Endothelial cell of umbilical vein (primary cell): Measurements from ENCODE around the gene ANO6. TPM values are rescaled to one million over a fixed set of nuclear protein-coding genes. Genes with fewer than 3 reads are reported as not detected.

Experiments used
- BruUV-seq: library from RNA; stranded (reverse); fragments of 400-500 nt; replicated peaks from 2 replicates; lab custom pipeline; 2021; lab: Mats Ljungman, UMichigan
- CTCF ChIA-PET: fragments of 300-600, 350-600 bp; sonication (Branson Sonifier 250); formaldehyde crosslinking; loops from one replicate; lab custom pipeline; 2021; ENCODE audit warnings: antibody characterized with exemption, inconsistent platforms; lab: Charles Lee
- POLR2A ChIA-PET: fragments of 300-600, 350-600 bp; sonication (Branson Sonifier 250); formaldehyde crosslinking; loops from one replicate; lab custom pipeline; 2021; ENCODE audit warnings: antibody characterized with exemption, inconsistent platforms; lab: Charles Lee
- DNase-seq: peaks from one replicate; pipeline ENCODE4 v3.0.0-alpha.2; 2011; ENCODE audit warnings: low read depth, low spot score
- FAIRE-seq: peaks from 2 replicates; lab custom pipeline; 2011; peaks lifted over from hg19 to GRCh38; lab: Jason Lieb, UNC
- H2AFZ ChIP-seq: 2 replicates; pipeline ENCODE4 v1.6.0; 2012; ENCODE audit warnings: low read depth, low read length, control low read depth, inconsistent platforms
- H3K27ac ChIP-seq: 2 replicates; pipeline ENCODE4 v1.5.1; 2011; ENCODE audit warnings: low read depth, mild to moderate bottlenecking, control low read depth, low read length, moderate library complexity; ENCODE audit not compliant: insufficient read depth
- H3K27me3 ChIP-seq, 2 experiments: 2 replicates each; pipeline versions ENCODE4 v1.6.0 to v1.6.1; 2011; ENCODE audit warnings: low read length in 2 of 2, mixed read lengths in 1 of 2; ENCODE audit not compliant: control insufficient read depth in 2 of 2, insufficient read depth in 2 of 2
- H3K36me3 ChIP-seq, 2 experiments: 2 replicates in 1 of 2; 3 replicates in 1 of 2; pipeline ENCODE4 v1.5.1; 2011; ENCODE audit warnings: low read length in 2 of 2, mild to moderate bottlenecking in 1 of 2, moderate library complexity in 1 of 2; ENCODE audit not compliant: control insufficient read depth in 2 of 2, insufficient read depth in 2 of 2; ENCODE audit errors: extremely low read depth in 1 of 2
- H3K4me1 ChIP-seq: 3 replicates; pipeline ENCODE4 v1.5.1; 2011; ENCODE audit warnings: mild to moderate bottlenecking, low read length; ENCODE audit not compliant: control insufficient read depth, insufficient read depth; ENCODE audit errors: extremely low read depth
- H3K4me2 ChIP-seq: 2 replicates; pipeline ENCODE4 v1.6.1; 2011; ENCODE audit warnings: low read length, control low read depth, mixed read lengths; ENCODE audit not compliant: insufficient read depth
- H3K4me3 ChIP-seq, 3 experiments: fragments of 200-600 bp in 1 of 3; sonication (generic), shearing (Covaris generic) in 1 of 3; replicated peaks in 1 of 3; 2 replicates each; pipeline ENCODE4 v1.5.1; 2011 to 2016; ENCODE audit warnings: control low read depth in 3 of 3, low read length in 3 of 3, mild to moderate bottlenecking in 2 of 3, inconsistent platforms in 1 of 3, low read depth in 1 of 3, moderate library complexity in 1 of 3; ENCODE audit not compliant: insufficient read depth in 1 of 3
- H3K79me2 ChIP-seq: 2 replicates; pipeline ENCODE4 v1.6.0; 2012; ENCODE audit warnings: low read length, inconsistent platforms; ENCODE audit not compliant: control insufficient read depth, insufficient read depth
- H3K9ac ChIP-seq: replicated peaks from 2 replicates; pipeline ENCODE3; 2011; ENCODE audit warnings: low read length, control low read depth; ENCODE audit not compliant: insufficient read depth; ENCODE audit errors: extremely low read depth
- H3K9me1 ChIP-seq: replicated peaks from 3 replicates; pipeline ENCODE4 v1.6.0; 2011; ENCODE audit warnings: mild to moderate bottlenecking, low read length; ENCODE audit not compliant: control insufficient read depth, insufficient read depth; ENCODE audit errors: extremely low read depth
- H3K9me3 ChIP-seq: replicated peaks from 2 replicates; pipeline ENCODE4 v1.5.1; 2012; ENCODE audit warnings: low read length, inconsistent platforms; ENCODE audit not compliant: control insufficient read depth, insufficient read depth
- H4K20me1 ChIP-seq: replicated peaks from 2 replicates; pipeline ENCODE3; 2011; ENCODE audit warnings: mild to moderate bottlenecking, low read length; ENCODE audit not compliant: control insufficient read depth, insufficient read depth; ENCODE audit errors: extremely low read depth
- CTCF ChIP-seq, 2 donors: IDR thresholded peaks; 1 replicate in 1 of 2; 2 replicates in 1 of 2; pipeline ENCODE4 v1.5.1; 2011; ENCODE audit warnings: low read length in 2 of 2, mild to moderate bottlenecking in 2 of 2, moderate library complexity in 2 of 2, control low read depth in 1 of 2, inconsistent platforms in 1 of 2, low read depth in 1 of 2; ENCODE audit not compliant: insufficient read depth in 1 of 2; ENCODE audit errors: extremely low read depth in 1 of 2
- EZH2 ChIP-seq: IDR thresholded peaks from 2 replicates; pipeline ENCODE4 v1.6.1; 2012; ENCODE audit warnings: borderline replicate concordance, low read depth, mild to moderate bottlenecking, moderate library complexity, low read length, inconsistent platforms; ENCODE audit not compliant: severe bottlenecking
- FOS ChIP-seq: IDR thresholded peaks from 2 replicates; pipeline ENCODE4 v1.6.1; 2011; ENCODE audit warnings: mild to moderate bottlenecking, low read length, moderate library complexity, borderline replicate concordance; ENCODE audit not compliant: insufficient read depth
- GATA2 ChIP-seq: IDR thresholded peaks from 2 replicates; pipeline ENCODE4 v1.7.0; 2011; ENCODE audit warnings: low read depth, mild to moderate bottlenecking, moderate library complexity, mixed read lengths, low read length; ENCODE audit not compliant: insufficient read length, insufficient read depth
- JUN ChIP-seq: IDR thresholded peaks from 2 replicates; pipeline ENCODE4 v1.6.1; 2011; ENCODE audit warnings: borderline replicate concordance, low read depth; ENCODE audit not compliant: insufficient read length, insufficient read depth
- MAX ChIP-seq: IDR thresholded peaks from 2 replicates; pipeline ENCODE4 v1.6.1; 2011; ENCODE audit not compliant: insufficient read depth, insufficient read length
- MYC ChIP-seq: IDR thresholded peaks from one replicate; pipeline ENCODE4 v1.6.1; 2011; ENCODE audit warnings: mild to moderate bottlenecking, low read depth, low read length
- POLR2A ChIP-seq: IDR thresholded peaks from 2 replicates; pipeline ENCODE4 v1.6.1; 2012; ENCODE audit warnings: low read depth, mild to moderate bottlenecking, control low read depth, low read length
- POLR2AphosphoS5 ChIP-seq: IDR thresholded peaks from 2 replicates; pipeline ENCODE4 v1.6.1; 2012; ENCODE audit warnings: low read depth, mild to moderate bottlenecking, control low read depth, low read length, moderate library complexity; ENCODE audit not compliant: insufficient read depth
- dilution Hi-C: fragments of 300-500 bp; cut with MboI; formaldehyde crosslinking; loops from one replicate; pipeline ENCODE4 v1.15.0; 2019; ENCODE audit warnings: low sequenced_read_pairs; ENCODE audit not compliant: extremely low pct_ligation_motif_present
- intact Hi-C: fragments of 100-400 bp; cut with micrococcal nuclease; formaldehyde crosslinking; loops from one replicate; pipeline ENCODE4 v1.10.0; 2022
- polyA plus RNA-seq, 4 experiments: library from polyadenylated mRNA; depleted of rRNA in 3 of 4; stranded (reverse) in 3 of 4; unstranded in 1 of 4; fragments of >200 nt; gene quantifications; 2 replicates each; pipeline versions ENCODE4 v1.2.1 to v1.2.3, GENCODE V29; 2011 to 2012; ENCODE audit warnings: missing spikeins in 1 of 4
- total RNA-seq: library from RNA; stranded (reverse); gene quantifications from 2 replicates; pipeline ENCODE4 v1.2.3, GENCODE V29; 2021

The ANO6 gene
- total and polyA plus RNA-seq, 2 donors (not counting 3 experiments of a cell fraction or from before 2014, with no cell fraction given): 21.3 to 67.6 TPM

- Histone ChIP-seq H3K27ac (no peak overlapping the region), H3K4me1 (peaks cover 4% of the 10 kb centered on the region), H3K4me3 (no peak overlapping the region), H3K9me3 (no peaks in the 10 kb centered on the region), H3K36me3 (no peaks in the 10 kb centered on the region), H2AFZ (no peak overlapping the region), H3K79me2 (peaks cover 1% of the 10 kb centered on the region), H3K4me2 (no peak overlapping the region), H4K20me1 (no peaks in the 10 kb centered on the region), H3K9ac (no peak overlapping the region), H3K27me3 (no peaks in the 10 kb centered on the region), H3K9me1 (peaks cover 3% of the 10 kb centered on the region)
- intact Hi-C loops: no loop called here
- no peak for DNase-seq
- no peak for FAIRE-seq
- BruUV-seq: no TSS peak
- TF ChIP-seq FOS: no peak
- TF ChIP-seq POLR2AphosphoS5: no peak
- TF ChIP-seq POLR2A: no peak
- no peak for TF ChIP-seq CTCF (IDR thresholded peaks at IDR 0.05; ENCODE audit: extremely low read depth in 1 of 2, insufficient read depth in 1 of 2, low read depth in 1 of 2, low read length in 2 of 2)
- TF ChIP-seq JUN: no peak
- TF ChIP-seq GATA2: no peak
- TF ChIP-seq MYC: no peak
- TF ChIP-seq EZH2: no peak
- no peak for TF ChIP-seq MAX
- ChIA-PET CTCF (no interaction called here), POLR2A (no interaction called here)
- dilution Hi-C loops: no loop called here
These were observed 148.0 kb downstream of the ANO6 start for GRCh38 chr12:45363903-45364302.
